Forelimb muscle (tissue), 1 donor: ENCODE data around the gene ZNF185. TPM values are rescaled to one million over a fixed set of nuclear protein-coding genes. Genes with fewer than 3 reads are reported as not detected.
"Not testable (repeated sequence)": the region's sequence is repeated elsewhere in the genome, so short reads cannot be mapped to it uniquely, and the experiment has no call there.

Experiments
- DNase-seq: peaks from one replicate; pipeline ENCODE4 v3.0.0-alpha.2; 2013; ENCODE audit warnings: low read depth
- polyA plus RNA-seq: library from polyadenylated mRNA; unstranded; fragments of 120-200 nt; gene quantifications from one replicate; pipeline ENCODE4 v1.2.1, GENCODE V29; 2013; ENCODE audit not compliant: insufficient read length

Gene ZNF185
- polyA plus RNA-seq, 1 donor, result 13.1 TPM

- no peak for DNase-seq
Observed at GRCh38 chrX:152895121-152895520, 2.7 kb upstream of the ZNF185 start.

DNA sequence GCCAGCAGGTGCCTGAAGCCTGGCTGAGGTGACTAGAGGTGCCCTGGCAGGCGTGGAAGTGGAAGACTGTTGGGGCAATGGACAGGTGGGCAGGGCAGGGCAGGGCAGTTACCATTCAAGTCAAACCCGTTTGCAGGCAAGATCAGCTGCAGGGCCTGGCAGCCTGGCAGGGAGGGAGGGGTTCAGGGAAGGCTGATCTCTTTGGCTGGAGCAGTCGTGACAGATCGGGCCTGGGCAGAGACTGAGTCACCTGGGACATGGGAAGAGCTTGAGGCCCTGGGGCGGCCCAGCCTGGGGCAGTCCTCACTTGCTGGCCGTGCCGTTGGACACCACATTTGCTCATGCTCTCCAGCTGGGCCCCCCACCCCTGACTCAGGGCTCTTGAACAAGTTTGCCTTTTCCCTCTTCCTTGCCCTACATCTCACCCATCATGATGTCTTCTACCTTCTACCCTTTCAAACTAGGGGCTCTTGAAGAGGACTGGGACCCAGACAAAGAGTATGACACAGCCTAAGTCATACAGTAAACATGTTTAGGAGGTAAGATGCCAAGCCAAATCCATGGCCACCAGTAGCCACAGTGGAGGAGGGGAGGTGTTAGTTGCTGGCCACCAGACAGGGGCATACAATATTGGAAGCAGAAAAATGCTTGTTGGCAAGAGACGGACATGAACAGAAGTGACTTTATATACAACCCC lies 2.0 kb upstream of the ZNF185 start:
- DNase-seq, result no peak

GRCh38 chrX:152896450-152896849 lies 1.4 kb upstream of the ZNF185 start:
- no peak for DNase-seq

DNA sequence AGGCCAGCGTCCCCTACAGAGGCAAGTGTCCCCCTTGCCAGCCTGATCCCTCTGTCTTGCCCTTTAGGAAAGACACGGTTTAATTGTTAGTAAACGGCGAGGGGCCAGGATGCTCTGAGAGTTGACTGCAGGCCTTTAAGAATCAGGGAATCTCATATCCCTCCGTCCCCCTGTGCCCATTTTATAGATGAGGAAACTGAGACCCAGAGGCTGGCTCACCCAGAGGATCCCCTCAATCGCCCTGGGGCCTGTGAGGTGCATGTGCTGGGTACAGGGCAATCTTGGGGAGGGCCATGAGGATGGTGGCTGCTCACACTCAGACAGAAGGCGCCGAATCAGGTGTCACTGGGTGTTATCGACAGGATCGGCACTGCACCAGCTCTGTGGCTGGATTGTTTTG lies 575 bp downstream of the ZNF185 start:
- no peak for DNase-seq

- DNase-seq, result no peak
Observed at GRCh38 chrX:152899111-152899873, 1.4 kb downstream of the ZNF185 start.

DNA sequence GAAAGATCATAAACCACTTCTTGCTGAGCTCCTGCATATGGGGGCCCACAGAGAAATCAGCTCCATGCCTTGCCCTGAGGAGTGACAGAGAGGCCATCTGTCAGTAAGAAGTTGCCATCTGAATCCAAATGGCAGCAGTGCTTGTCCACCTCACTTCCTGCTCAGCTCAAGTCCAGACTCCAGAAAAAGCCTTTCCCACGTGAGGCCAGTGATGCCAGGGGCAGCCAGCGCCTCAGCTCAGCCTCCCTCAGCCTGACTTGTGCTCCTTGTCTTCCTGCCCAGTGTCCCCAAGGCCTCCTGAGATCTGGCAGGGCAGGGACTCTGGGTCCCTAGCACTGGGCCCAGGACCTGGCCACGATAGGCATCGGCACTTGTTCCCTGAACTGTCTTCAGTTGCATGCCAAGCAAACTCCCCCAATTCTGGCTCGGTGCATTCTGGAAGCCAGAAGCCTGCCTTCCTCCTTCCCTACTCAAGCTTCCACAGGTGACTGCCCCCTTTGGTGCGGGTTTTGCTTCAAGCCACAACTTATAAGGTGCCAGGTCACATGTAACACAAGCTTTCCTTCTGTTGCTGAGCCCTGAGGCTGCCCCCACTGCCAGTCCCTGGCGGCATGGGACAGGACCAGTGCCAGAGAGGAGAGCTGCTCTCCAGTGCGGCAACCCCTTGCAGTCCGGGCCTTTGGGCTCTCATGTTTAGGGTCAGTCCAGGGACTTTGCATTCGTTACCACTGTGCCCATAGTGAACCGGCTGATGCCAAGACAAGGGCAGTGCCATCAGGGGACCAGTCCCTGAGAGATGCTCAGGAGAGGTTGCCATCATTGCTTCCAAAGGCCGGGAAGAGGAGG lies 2.2 kb downstream of the ZNF185 start:
- no peak for DNase-seq

DNA sequence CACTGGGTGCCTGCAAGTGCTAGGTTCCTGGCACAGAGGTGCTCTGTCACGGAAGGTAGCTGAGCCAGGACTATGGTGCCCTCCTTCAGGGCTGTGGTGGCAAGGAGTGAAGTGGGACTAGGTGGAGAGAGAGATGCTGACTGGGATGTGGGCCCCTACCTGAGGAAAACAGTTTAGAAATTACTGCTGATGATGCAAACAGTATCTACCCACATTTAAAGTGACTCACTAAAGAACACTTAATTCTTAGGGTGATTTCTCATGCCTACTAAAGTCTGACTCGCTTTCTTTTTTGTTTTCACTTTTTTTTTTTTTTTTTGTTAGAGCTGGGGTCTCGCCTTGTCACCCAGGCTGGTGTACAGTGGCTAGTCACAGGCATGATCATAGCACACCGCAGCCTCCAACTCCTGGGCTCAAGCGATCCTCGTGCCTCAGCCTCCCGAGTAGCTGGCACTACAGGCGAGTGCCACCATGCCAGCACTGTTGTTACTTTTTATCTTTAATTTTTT lies 3.1 kb downstream of the ZNF185 start:
- DNase-seq, result no peak

DNA sequence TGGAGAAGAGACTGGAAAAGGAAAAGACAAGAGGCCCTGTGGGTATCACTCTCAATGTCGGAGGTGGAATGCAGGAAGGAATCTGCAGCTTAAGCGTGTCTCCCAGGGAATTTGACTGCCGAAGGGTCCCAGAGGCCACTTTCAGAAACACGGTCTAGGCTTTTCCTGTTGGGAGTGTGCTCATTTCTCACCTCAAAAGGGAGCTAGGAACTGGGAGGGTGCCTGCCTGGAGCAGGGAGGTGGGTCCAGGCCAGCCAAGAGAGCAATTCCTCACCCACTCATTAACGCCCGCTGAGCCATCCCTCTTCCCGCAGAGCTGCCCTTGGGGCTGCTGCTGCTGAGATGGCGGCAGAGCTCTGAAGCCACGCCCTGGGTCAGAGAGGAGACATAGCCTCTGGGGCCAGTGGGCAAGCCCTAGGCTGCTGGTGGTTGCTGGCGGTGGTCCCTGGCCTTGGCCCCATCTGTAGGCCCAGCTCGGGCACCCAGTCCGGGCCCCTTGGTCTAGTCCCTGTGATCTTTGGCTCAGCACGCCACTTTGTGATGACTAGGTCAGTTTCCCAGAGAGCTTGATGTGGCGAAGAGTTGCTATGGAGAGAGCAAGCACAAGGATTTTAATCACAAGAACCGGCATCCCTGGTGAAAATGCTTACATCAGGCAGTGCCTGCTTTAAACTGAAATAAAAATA lies 4.1 kb downstream of the ZNF185 start:
- DNase-seq, result no peak

DNA sequence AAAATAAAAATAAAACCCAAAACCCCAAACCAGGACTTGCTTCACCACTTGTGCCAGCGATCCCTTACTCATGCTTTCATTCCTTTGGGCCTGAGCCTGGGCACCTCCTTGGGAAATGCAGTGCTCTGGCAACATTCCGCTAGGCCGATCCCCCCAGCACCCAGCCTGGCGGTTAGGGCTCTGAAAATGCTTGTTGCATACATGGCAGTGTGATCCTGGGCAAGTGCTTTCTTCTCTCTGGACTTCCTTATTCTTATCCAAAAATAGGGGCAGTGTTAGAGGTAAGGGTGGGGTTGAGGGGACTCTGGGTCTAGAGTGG lies 4.6 kb downstream of the ZNF185 start:
- no peak for DNase-seq

DNA sequence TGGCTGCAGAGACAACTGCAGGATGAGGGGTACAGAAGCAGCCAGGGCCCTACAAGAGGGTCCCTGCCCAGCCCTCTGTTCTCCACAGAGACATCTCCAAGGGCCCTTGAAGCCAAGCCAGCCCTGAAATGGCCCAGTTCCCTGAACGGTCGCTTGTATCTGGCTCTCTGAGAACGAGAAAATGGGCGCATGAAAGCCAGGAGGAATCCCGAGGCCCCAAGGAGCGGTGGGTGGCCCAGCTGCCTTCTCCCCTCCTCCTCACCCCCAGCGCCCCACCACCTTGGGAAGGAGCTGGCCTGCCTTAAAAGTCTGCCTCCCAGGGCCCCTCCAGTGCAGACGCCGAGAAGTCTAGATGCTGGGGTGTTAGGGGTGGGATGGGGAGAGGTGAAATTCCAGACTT lies 5.7 kb downstream of the ZNF185 start:
- no peak for DNase-seq

- no peak for DNase-seq
Observed at GRCh38 chrX:152904151-152905080, 6.5 kb downstream of the ZNF185 start.

DNA sequence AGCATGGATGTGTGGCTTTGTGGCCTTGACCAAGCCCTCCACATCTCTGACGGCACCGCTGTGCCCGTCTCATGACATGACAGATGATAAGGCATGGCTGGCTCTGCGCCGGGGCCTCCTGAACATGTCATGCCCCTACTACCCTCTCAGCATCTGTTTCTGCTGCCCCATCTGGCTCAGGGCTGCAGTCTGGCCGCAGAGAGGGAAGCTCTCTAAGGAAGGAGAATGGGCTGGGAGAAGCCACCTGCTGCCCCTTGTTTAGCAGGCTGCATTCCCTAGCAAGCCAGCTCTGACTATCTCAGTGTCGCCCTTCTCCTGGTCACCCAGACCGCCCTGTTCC lies 7.2 kb downstream of the ZNF185 start:
- DNase-seq, result no peak

DNA sequence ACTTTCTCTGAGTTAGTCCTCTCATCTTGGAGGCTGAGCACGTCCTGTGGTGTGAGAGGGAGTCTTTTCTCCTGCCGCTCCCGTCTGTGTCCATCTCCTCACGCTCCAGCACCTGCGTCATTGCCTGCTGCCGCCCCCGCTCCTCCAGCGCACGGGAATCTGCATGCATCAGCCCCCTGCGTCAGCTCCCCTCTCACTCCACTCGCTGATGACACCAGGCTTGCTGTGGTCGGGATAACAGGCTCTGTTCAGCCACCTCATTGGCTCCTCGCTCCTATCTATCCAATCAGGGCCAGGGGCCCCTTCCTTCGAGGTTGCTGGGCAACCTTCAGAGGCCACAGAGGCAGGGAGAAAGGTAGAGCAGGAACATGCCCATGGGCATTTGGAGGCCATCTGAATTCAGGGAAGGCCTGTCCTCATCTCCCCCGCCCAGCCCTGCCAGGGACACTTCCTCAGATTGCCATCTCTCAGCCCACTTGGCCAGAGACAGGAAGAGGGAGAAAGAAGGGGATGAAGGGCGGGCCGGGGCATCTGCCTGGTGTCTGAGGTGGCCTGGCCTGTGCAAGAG lies 9.3 kb downstream of the ZNF185 start:
- DNase-seq, result no peak

DNA sequence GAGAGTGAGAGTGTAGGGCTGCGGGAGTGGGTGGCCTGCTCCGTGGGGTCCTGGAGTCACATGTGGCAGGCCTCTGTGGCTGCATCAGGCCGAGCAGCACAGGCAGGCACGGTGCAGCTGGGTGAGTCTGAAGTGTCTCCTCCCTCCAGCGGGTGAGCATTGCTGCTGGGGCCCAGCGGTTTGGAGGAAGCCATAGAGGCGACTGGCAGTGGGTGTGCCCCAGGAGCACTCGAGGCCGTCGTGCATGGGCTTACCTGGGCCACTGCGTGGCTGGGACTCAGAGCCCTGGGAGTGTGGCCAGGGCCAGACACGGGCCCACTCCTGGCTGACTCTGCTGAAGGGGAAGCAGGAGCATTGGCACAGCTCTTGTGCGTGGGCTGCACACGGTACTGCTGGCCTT lies 10.6 kb downstream of the ZNF185 start:
- DNase-seq, result no peak

DNA sequence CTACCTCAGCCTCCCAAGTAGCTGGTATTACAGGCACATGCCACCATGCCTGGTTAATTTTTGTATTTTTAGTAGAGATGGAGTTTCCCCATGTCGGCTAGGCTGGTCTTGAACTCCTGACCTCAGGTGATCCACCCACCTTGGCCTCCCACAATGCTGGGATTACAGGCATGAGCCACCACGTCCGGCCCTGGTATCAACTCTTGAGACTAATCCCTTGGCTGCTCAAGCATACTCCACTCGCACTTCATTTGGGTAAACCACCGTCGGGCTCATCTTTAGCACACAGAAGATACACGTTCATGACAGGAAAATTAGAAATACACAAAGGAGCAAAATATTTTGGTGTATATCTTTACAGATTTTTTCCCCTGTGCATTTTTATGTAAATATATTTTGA lies 12.2 kb downstream of the ZNF185 start:
- not testable (repeated sequence) for DNase-seq

DNA sequence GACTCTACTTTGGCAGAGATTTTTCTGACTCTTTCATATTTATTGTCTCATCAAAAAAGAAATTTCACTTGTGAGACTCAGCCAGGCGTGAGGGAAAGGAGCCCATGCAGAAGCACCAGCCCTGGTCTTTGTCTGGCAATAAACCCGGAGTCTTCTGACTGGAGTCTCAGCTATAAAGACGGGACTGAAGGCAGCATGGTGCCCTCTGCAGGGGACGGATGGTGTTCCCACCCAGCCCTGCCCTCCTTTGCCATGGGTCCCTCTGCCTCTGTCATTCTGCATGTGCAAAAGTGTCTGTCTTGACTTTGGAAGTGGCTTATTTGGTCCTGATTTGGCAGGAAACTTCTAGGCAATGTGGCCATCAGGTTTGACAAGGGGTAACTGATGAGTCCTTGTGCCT lies 14.2 kb downstream of the ZNF185 start:
- DNase-seq, result no peak

- DNase-seq, result no peak
Observed at GRCh38 chrX:152912641-152913040, 14.8 kb downstream of the ZNF185 start.

- DNase-seq, result no peak
Observed at GRCh38 chrX:152913346-152913745, 15.5 kb downstream of the ZNF185 start.

GRCh38 chrX:152913910-152914309 lies 16.0 kb downstream of the ZNF185 start:
- no peak for DNase-seq

DNA sequence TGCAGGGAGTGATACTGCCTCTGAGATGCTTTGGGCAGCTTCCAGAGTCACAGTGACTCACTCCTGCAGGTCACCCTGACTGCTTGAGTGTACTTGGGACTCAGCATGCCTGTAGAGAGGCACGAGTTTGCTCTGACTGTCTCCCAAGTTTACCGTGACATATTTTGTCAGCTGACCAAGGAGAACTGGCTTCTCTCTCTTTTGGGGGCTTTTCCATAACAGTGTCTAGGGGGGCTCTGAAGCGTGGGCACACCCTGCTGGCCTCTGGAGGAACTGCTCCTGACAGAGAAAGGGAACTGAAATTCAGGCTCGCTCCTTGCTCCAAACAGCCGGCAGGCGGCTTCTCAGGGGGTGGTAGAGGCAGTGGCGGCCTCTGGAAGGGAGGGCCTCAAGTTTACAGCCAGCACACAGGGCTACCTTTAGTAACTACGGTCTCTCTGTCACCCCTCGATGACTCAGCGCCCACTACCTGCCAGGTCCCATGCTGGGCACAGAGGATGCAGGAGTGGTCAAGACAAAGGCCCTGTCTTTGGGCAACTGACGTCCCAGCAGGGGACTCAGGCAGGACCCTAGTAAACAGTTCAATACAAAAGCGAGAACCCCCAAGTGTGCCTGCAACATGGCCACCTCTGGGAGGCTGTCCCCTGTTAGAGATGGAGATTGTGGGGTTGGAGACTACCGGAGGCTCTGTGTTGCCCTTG lies 17.8 kb downstream of the ZNF185 start:
- no peak for DNase-seq
